Measurements from ENCODE around the gene OR2B3. TPM values are rescaled to one million over a fixed set of nuclear protein-coding genes. Genes with fewer than 3 reads are reported as not detected.

OR2B3 gene
- total RNA-seq, 4 donors from 2014 or later, result not detected

DNA sequence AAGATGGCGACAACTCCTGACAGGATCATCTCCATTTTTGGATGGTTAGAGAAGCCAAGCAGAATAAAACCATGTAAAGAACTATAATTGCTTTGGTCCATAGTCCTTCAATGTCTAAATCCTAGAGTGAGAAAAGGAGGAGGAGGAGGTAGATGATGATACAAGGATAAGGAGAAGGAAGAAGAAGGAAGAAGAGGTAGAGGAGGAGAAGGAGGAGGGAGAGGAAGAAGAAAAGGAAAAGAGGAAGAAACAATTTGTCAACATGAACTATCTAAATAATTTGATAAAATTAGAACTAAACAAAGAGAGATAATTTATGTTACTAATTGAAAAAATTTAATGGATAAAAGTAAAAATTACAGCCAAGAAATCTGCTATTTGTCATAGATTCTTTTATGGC lies 42.0 kb downstream of the OR2B3 start, which contains the start of gene OR2W1:
TSS of gene OR2W1 (minus strand) at position 101 of the 400 bp plus-strand sequence. CDS start at position 101, 0 bp downstream.
- TF ChIP-seq, protein P1, sequence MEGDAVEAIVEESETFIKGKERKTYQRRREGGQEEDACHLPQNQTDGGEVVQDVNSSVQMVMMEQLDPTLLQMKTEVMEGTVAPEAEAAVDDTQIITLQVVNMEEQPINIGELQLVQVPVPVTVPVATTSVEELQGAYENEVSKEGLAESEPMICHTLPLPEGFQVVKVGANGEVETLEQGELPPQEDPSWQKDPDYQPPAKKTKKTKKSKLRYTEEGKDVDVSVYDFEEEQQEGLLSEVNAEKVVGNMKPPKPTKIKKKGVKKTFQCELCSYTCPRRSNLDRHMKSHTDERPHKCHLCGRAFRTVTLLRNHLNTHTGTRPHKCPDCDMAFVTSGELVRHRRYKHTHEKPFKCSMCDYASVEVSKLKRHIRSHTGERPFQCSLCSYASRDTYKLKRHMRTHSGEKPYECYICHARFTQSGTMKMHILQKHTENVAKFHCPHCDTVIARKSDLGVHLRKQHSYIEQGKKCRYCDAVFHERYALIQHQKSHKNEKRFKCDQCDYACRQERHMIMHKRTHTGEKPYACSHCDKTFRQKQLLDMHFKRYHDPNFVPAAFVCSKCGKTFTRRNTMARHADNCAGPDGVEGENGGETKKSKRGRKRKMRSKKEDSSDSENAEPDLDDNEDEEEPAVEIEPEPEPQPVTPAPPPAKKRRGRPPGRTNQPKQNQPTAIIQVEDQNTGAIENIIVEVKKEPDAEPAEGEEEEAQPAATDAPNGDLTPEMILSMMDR (IDR thresholded peaks at IDR 0.05; ENCODE audit: low read depth), result no peak

Other genes starting within 250 kb of the OR2B3 start
- gene TRIM27, start 163.3 kb downstream of the OR2B3 start, total RNA-seq, result 10 to 100 TPM; 32.3 to 49.0 (median 42.4) TPM
- gene ZNF311, start 82.0 kb downstream of the OR2B3 start, total RNA-seq, result 1 to 10 TPM in 3 of 4 donors, not detected in 1; 1.0 to 2.4 (median 1.1) TPM
- not detected for gene OR2W1, start 42.1 kb downstream of the OR2B3 start, total RNA-seq
- not detected for gene OR2J1, start 12.2 kb upstream of the OR2B3 start, total RNA-seq
- gene OR2J3, start 20.7 kb upstream of the OR2B3 start, total RNA-seq, result not detected
- not detected for gene OR2J2, start 83.6 kb upstream of the OR2B3 start, total RNA-seq
- gene OR14J1, start 214.4 kb upstream of the OR2B3 start, total RNA-seq, result not detected

Data from subcutaneous adipose tissue (tissue), 4 donors.